Panc1 (cell line): ENCODE measurements around the gene CDK4. TPM values are rescaled to one million over a fixed set of nuclear protein-coding genes. Genes with fewer than 3 reads are reported as not detected.

ENCODE experiments used
- ATAC-seq: fragments of 200-7000 bp; cut with Tn5 transposase; 2 replicates; pipeline ENCODE4 v1.9.1; 2020; ENCODE audit warnings: mild to moderate bottlenecking, moderate library complexity
- BruUV-seq: library from RNA; stranded (reverse); fragments of 400-500 nt; replicated peaks from 2 replicates; lab custom pipeline; 2021; lab: Mats Ljungman, UMichigan
- CTCF ChIA-PET: fragments of 300-600 bp; sonication (Branson Sonifier 250); formaldehyde crosslinking; loops from one replicate; lab custom pipeline; 2022; ENCODE audit warnings: antibody characterized with exemption; lab: Charles Lee
- POLR2A ChIA-PET: fragments of 300-600 bp; sonication (Branson Sonifier 250); formaldehyde crosslinking; loops from one replicate; lab custom pipeline; 2022; ENCODE audit warnings: antibody characterized with exemption; lab: Charles Lee
- DNase-seq: peaks from one replicate; pipeline ENCODE4 v3.0.0-alpha.2; 2010; ENCODE audit warnings: low read depth, low spot score
- H3K27ac ChIP-seq: 2 replicates; pipeline ENCODE4 v1.5.1; 2011; ENCODE audit warnings: mild to moderate bottlenecking, low read length, inconsistent platforms
- H3K27me3 ChIP-seq: fragments of 200-500 bp; sonication (Bioruptor generic); 2 replicates; pipeline ENCODE4 v1.6.0; 2014; ENCODE audit warnings: low read length, inconsistent platforms; ENCODE audit not compliant: control insufficient read depth, insufficient read depth
- H3K36me3 ChIP-seq: fragments of 200-500 bp; sonication (Bioruptor generic); 2 replicates; pipeline ENCODE4 v1.5.1; 2014; ENCODE audit warnings: inconsistent platforms, mild to moderate bottlenecking, low read length, moderate library complexity; ENCODE audit not compliant: control insufficient read depth, insufficient read depth
- H3K4me1 ChIP-seq: 2 replicates; pipeline ENCODE4 v1.5.1; 2011; ENCODE audit warnings: inconsistent platforms, mild to moderate bottlenecking, low read length, moderate library complexity; ENCODE audit not compliant: control insufficient read depth, insufficient read depth
- H3K4me3 ChIP-seq, 2 experiments: 2 replicates each; pipeline ENCODE4 v1.5.1; 2011 to 2012; ENCODE audit warnings: low read depth in 2 of 2, low read length in 2 of 2, mild to moderate bottlenecking in 2 of 2, inconsistent platforms in 1 of 2, moderate library complexity in 1 of 2
- H3K9me3 ChIP-seq: fragments of 200-500 bp; sonication (Bioruptor generic); 2 replicates; pipeline ENCODE4 v1.5.1; 2014; ENCODE audit warnings: low read depth, mild to moderate bottlenecking, inconsistent platforms, low read length, moderate library complexity; ENCODE audit not compliant: control insufficient read depth, insufficient read depth
- POLR2AphosphoS5 ChIP-seq: IDR thresholded peaks from 2 replicates; pipeline ENCODE4 v1.6.1; 2012; ENCODE audit warnings: mild to moderate bottlenecking, low read depth, low read length, moderate library complexity
- SIN3A ChIP-seq: IDR thresholded peaks from 2 replicates; pipeline ENCODE4 v1.6.1; 2012; ENCODE audit warnings: low read depth, mild to moderate bottlenecking, low read length, moderate library complexity, borderline replicate concordance; ENCODE audit not compliant: insufficient read depth
- TCF7L2 ChIP-seq: IDR thresholded peaks from 2 replicates; pipeline ENCODE4 v1.6.1; 2011; ENCODE audit warnings: mild to moderate bottlenecking, low read depth, low read length, inconsistent platforms
- in situ Hi-C: cut with HindIII; loops from 2 replicates; pipeline ENCODE4 v1.10.0; 2016; ENCODE audit warnings: low sequenced_read_pairs, low pct_unique_long_range_greater_than_20kb
- intact Hi-C: fragments of 100-400 bp; cut with micrococcal nuclease; formaldehyde crosslinking; loops from one replicate; pipeline ENCODE4 v1.10.0; 2022; ENCODE audit not compliant: unreplicated experiment
- total RNA-seq: library from RNA; stranded (reverse); gene quantifications from one replicate; pipeline ENCODE4 v1.2.1, GENCODE V29; 2021; ENCODE audit not compliant: unreplicated experiment
- TF ChIP-seq, protein P1 (sequence below): fragments of 450-650 bp; IDR thresholded peaks from 2 replicates; pipeline ENCODE4 v1.5.1; 2017; ENCODE audit warnings: mild to moderate bottlenecking
- TF ChIP-seq, protein P2 (sequence below), 2 experiments: IDR thresholded peaks; 2 replicates each; pipeline ENCODE4 v1.6.1; 2011 to 2012; ENCODE audit warnings: low read depth in 2 of 2, control low read depth in 1 of 2, low read length in 1 of 2, mild to moderate bottlenecking in 1 of 2, moderate library complexity in 1 of 2; ENCODE audit not compliant: insufficient read depth in 1 of 2

Gene CDK4
- total RNA-seq, 1 experiment from 2014 or later: 201 TPM

DNA sequence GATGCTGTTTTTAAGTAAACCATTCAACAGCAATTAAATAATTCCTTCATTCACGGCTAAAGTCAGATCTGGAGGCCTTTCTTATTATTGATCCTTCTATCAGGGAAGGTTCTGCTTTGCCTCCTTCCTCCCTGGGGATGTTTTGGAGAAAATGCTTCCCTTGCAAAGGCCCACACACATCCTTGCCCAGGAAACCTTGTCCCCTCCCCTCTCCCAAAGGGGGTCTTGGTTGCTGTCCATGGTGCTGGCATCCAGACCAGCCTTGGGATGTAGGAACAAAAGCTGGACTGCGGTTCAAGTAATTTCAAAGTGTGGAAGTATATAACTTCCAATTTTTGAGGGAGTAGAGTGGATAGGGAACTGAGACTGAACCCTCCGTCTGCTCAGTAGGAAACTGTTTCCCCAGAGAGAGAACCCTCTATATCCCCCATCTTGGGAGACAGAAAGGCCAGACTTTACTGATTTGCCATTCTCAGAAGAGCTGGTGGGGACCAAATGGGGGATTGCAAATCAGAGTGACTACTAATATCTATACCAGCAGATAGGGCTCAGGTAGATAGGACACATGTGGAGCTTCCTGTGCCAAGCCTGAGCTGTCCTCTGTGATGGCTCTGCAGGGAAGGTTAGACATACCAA is 8.4 kb upstream of the CDK4 start:
- intact Hi-C loops: no loop called here
- H3K4me3 ChIP-seq: no peak overlapping the region
- CTCF ChIA-PET: no interaction called here
- POLR2A ChIA-PET: no interaction called here
- no TSS peak for BruUV-seq
- peaks cover 11% of the 10 kb centered on the region for H3K27me3 ChIP-seq
- peaks cover 3% of the 10 kb centered on the region for H3K4me1 ChIP-seq
- in situ Hi-C loops: no loop called here
- TF ChIP-seq TCF7L2 (no peak), SIN3A (no peak), POLR2AphosphoS5 (no peak)
- TF ChIP-seq, protein P1, sequence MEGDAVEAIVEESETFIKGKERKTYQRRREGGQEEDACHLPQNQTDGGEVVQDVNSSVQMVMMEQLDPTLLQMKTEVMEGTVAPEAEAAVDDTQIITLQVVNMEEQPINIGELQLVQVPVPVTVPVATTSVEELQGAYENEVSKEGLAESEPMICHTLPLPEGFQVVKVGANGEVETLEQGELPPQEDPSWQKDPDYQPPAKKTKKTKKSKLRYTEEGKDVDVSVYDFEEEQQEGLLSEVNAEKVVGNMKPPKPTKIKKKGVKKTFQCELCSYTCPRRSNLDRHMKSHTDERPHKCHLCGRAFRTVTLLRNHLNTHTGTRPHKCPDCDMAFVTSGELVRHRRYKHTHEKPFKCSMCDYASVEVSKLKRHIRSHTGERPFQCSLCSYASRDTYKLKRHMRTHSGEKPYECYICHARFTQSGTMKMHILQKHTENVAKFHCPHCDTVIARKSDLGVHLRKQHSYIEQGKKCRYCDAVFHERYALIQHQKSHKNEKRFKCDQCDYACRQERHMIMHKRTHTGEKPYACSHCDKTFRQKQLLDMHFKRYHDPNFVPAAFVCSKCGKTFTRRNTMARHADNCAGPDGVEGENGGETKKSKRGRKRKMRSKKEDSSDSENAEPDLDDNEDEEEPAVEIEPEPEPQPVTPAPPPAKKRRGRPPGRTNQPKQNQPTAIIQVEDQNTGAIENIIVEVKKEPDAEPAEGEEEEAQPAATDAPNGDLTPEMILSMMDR: no peak
- TF ChIP-seq, protein P2, sequence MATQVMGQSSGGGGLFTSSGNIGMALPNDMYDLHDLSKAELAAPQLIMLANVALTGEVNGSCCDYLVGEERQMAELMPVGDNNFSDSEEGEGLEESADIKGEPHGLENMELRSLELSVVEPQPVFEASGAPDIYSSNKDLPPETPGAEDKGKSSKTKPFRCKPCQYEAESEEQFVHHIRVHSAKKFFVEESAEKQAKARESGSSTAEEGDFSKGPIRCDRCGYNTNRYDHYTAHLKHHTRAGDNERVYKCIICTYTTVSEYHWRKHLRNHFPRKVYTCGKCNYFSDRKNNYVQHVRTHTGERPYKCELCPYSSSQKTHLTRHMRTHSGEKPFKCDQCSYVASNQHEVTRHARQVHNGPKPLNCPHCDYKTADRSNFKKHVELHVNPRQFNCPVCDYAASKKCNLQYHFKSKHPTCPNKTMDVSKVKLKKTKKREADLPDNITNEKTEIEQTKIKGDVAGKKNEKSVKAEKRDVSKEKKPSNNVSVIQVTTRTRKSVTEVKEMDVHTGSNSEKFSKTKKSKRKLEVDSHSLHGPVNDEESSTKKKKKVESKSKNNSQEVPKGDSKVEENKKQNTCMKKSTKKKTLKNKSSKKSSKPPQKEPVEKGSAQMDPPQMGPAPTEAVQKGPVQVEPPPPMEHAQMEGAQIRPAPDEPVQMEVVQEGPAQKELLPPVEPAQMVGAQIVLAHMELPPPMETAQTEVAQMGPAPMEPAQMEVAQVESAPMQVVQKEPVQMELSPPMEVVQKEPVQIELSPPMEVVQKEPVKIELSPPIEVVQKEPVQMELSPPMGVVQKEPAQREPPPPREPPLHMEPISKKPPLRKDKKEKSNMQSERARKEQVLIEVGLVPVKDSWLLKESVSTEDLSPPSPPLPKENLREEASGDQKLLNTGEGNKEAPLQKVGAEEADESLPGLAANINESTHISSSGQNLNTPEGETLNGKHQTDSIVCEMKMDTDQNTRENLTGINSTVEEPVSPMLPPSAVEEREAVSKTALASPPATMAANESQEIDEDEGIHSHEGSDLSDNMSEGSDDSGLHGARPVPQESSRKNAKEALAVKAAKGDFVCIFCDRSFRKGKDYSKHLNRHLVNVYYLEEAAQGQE (IDR thresholded peaks at IDR 0.05; ENCODE audit: insufficient read depth in 1 of 2, low read depth in 2 of 2, low read length in 1 of 2): peak; percentile 87 to 90
- ATAC-seq (no peak), DNase-seq (no peak)
- no peaks in the 10 kb centered on the region; the same call in 1 of the 2 replicates for H3K36me3 ChIP-seq
- H3K27ac ChIP-seq: no peak overlapping the region
- H3K9me3 ChIP-seq: no peaks in the 10 kb centered on the region

DNA sequence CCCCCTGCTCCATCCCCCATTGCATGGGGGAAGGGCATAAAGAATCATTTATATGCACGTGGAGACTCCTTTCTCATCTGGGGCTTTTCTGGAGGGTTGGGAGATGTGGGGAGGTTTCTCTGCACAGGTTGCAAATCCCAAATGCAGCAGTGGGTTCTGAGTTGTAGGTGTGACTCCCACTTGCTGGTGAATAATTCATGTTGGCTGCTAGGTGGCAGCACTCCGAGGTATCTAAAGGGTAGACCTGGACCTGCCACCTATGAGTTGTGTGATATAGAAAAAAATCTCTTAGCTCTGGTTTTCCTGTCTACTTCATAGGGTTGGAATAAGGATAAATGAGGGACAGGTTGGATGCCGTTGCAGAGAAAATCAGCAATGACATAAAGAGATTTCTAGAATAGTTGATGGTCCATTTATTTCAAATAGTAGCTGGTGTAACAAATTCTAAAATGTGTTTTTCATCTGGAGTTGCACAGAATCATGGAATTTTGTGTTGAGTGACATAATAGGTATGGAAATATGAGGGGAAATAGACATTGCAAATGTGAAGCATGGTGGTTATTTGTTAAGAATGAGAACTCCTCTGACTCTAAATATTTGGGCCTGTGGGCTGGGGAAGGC is 7.4 kb upstream of the CDK4 start:
- in situ Hi-C loops (no loop called here), intact Hi-C loops (no loop called here)
- ATAC-seq (peak; percentile 48; the same call in 1 of the 2 replicates), DNase-seq (no peak)
- Histone ChIP-seq H3K4me3 (no peak overlapping the region), H3K27ac (no peak overlapping the region), H3K36me3 (no peaks in the 10 kb centered on the region; the same call in 1 of the 2 replicates), H3K4me1 (no peaks in the 10 kb centered on the region; the same call in 1 of the 2 replicates), H3K27me3 (peaks cover 11% of the 10 kb centered on the region), H3K9me3 (no peaks in the 10 kb centered on the region)
- POLR2A ChIA-PET: no interaction called here
- TF ChIP-seq, protein P2 (IDR thresholded peaks at IDR 0.05; ENCODE audit: insufficient read depth in 1 of 2, low read depth in 2 of 2, low read length in 1 of 2): no peak
- no peak for TF ChIP-seq TCF7L2
- TF ChIP-seq POLR2AphosphoS5: no peak
- no peak for TF ChIP-seq SIN3A
- TF ChIP-seq, protein P1: peak; percentile 86
- CTCF ChIA-PET: interaction anchor here (0.6 kb wide), 1 partner anchor 174 kb away, joined by 5 read pairs; no protein-coding TSS in a partner anchor
- BruUV-seq: no TSS peak
